COLO668 (cell line): ENCODE data around the gene SKAP1.

ENCODE experiments used
- DNase-seq: peaks from one replicate; lab custom pipeline; 2025; ENCODE audit not compliant: unreplicated experiment; lab: John Stamatoyannopoulos, UW

The SKAP1 gene

GRCh38 chr17:48429638-48430586 is at the start of gene SKAP1:
TSS of gene SKAP1 (minus strand) at chr17:48430214.
- peak; percentile 74 for DNase-seq

GRCh38 chr17:48479014-48479402 is 49.0 kb upstream of the SKAP1 start:
- DNase-seq: no peak

DNA sequence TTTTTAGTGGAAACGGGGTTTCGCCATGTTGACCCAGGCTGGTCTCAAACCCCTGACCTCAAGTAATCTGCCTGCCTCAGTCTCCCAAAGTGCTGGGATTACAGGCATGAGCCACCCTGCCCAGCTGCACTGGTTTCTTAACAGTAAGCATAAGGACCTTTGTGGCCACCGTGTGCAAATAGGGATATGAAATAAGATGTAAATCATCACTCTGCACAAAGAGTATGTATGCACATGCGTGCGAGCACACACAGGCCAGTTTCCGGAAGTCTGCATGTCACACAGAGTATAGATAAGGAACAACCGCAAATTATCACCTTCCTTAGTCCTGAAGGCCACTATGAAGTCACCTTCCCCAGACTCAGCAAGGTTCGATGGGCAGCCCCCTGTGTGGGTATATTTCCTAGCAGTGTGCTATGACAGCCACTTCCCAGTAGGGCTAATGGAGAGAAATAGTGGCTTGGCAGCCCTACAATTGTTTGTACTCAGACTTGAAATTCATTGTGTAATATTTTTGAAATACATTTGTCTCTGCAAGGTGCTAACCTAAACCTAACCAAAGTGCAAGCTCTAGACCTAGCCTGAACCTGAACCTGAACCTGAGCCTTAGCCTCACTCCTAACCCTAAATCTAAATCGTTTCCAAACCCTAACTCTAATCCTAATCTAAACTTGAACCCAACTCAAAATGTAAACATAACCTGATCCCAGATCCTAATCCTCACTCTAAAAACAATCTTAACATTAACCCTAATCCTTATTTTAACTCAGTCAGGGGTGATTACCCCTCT is 48.4 kb upstream of the SKAP1 start:
- DNase-seq: no peak

- DNase-seq: no peak
Measured at GRCh38 chr17:48477221-48477620, 47.2 kb upstream of the SKAP1 start.

- peak; percentile 8 for DNase-seq
Measured at GRCh38 chr17:48472411-48473281, 42.6 kb upstream of the SKAP1 start.

GRCh38 chr17:48471817-48472410 is 41.9 kb upstream of the SKAP1 start:
- DNase-seq: peak; percentile 13

DNA sequence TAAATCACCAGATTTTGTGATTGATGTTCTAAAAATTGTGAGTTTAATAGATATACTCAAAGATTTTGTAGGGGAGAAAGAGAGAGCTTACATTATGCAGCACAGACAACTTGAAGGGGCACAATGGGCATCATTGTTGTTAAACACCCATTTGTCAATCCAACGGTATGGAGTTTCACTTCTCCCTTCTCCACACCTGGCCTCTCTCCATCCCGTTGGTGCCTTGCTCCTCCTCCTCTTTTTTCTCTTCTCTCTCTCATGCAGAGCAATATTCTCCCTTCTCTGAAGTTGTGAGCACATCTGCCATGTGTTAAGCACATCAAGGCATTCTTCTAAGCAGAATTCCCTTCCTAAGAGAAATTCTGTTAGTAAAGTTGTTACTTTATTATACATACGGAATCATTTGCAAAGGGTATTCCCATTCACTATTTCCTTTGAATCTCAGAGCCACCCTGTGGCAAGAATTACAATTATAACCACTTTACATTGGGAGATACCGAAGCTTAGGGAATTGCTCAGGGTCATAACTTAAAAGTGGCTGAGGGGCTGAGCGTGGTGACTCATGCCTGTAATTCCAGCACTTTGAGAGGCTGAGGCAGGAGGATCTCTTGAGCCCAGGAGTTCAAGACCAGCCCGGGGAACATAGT is 40.5 kb upstream of the SKAP1 start:
- DNase-seq: no peak

- DNase-seq: no peak
Measured at GRCh38 chr17:48469227-48469626, 39.2 kb upstream of the SKAP1 start.

DNA sequence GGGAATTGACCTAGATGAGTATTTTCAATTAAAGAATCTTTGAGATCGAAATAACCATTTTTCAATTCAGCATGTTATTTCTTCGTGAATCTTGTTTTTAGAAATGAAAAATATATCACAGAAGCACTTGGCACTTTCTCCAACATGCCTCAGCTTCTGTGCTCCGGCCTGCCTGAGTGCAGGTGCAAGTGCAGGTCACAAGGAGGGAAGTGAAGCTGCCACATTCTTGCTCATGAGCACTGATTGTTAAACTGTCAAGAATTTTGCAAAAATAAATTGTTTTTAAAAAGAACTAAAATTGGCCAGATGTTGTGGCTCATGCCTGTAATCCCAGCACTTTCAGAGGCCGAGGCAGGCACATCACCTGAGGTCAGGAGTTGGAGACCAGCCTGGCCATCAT is 38.3 kb upstream of the SKAP1 start:
- no peak for DNase-seq

DNA sequence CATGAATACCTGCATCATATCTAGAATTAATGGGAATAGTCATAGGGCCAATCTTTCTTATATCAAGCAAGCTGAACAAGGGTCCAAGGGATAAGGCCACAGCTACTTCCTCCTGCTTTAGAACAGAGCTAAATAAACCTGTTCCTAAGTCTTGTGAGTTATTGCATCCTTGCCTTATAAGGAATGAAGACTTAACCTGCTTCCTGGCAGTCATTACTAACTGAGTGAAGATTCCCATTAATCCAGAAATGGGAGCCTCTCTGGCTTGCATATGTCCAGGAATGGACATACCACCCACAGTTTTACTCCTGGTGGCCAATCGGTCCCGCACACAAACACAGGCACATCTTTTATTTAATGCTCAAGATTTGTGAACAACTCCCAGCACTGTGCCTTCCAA is 35.9 kb upstream of the SKAP1 start:
- DNase-seq: no peak

- no peak for DNase-seq
Measured at GRCh38 chr17:48463526-48463925, 33.5 kb upstream of the SKAP1 start.

DNA sequence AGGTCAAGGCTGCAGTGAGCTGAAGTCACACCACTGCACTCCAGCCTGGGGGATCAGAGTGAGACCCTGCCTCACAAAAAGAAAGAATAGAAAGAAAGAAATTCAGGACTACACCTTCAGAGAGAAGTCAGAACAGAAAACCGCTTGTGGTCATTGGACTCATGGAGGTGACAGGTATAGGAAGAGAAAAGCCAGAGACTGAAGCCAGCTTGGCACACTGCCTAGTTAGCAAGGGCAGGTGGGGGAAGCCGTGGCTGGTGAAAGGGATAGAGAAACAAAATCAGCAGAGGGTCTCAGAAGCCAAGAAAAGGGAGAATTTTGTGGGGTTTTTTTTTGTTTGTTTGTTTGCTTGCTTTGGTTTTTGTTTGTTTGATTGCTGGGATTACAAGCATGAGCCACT is 32.9 kb upstream of the SKAP1 start:
- peak; percentile 38 for DNase-seq

GRCh38 chr17:48460052-48460451 is 30.0 kb upstream of the SKAP1 start:
- DNase-seq: no peak

- no peak for DNase-seq
Measured at GRCh38 chr17:48459070-48459844, 29.2 kb upstream of the SKAP1 start.

DNA sequence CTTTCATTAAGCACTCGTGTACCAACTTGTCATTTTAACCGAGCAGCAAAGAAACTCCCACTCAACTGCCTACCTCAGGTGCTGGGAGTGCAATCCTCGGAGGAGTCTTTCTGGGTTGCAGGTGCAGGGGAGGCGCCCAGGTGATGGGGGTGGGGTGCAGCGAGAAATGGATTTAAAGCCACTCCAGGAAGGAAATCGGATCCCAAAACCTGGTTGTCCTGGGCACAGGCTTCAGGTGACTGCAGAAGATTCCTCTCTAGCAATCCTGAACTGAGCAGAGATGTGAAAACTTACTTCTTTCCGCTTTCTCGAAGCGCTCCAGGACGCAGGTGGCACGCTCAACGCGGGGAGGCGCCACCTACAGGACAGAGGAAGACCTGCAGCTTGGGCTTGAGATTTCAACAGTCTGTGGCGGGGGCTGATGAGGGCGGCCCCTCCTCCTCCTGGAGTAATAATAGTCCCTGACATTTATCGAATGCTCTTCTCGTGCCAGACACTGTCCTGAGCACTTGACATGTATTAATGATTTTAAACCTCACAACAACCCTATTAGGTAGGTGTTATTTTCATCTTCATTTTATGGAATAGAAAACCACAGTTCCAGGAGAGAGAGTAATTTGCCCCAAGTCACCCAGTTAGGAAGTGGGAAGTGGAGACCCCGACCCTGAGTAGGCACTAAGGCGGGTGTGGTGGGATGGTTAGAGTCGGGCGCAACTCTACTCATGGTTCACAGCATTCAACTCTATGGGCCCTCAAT is 27.2 kb upstream of the SKAP1 start:
- peak; percentile 24 for DNase-seq

- DNase-seq: no peak
Measured at GRCh38 chr17:48456589-48456988, 26.6 kb upstream of the SKAP1 start.

- no peak for DNase-seq
Measured at GRCh38 chr17:48455791-48456190, 25.8 kb upstream of the SKAP1 start.

DNA sequence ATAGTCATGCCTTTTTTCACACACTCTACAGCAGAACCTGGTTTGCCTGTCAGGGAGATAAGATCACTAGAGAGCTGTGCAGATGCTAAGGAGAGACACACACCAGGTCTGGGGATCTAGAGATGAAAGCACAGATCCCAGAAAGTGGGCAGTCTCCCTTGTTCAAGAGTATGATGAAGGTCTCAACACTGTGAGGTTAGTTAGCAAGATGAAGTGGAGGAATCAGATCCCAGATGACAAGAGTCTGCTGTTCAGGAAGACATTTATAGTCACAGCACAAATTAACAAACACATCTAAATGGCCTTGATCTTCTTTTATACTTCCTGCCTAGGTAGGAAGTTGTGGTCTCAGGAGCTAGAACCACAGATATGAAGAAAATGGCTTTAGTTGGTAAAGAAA is 23.4 kb upstream of the SKAP1 start:
- no peak for DNase-seq

- DNase-seq: no peak
Measured at GRCh38 chr17:48451489-48451888, 21.5 kb upstream of the SKAP1 start.
